Hematopoietic multipotent progenitor cell treated with erythropoietin and hydrocortisone succinate and interleukin-3 and kit ligand, for 15 days (in vitro differentiated cells): ENCODE results near the gene TELO2.
"Not testable (repeated sequence)": the region's sequence is repeated elsewhere in the genome, so short reads cannot be mapped to it uniquely, and the experiment has no call there.

Experiments
- DNase-seq: peaks from one replicate; pipeline ENCODE4 v3.0.0-alpha.2; 2015; ENCODE audit warnings: low spot score

TELO2 gene

GRCh38 chr16:1475552-1476114 is 17.5 kb upstream of the TELO2 start:
- DNase-seq = no peak

GRCh38 chr16:1477033-1477432 is 16.1 kb upstream of the TELO2 start:
- no peak for DNase-seq

- not testable (repeated sequence) for DNase-seq
Observed at GRCh38 chr16:1478937-1479336, 14.2 kb upstream of the TELO2 start.

GRCh38 chr16:1481906-1482835 is 11.0 kb upstream of the TELO2 start:
- no peak for DNase-seq

GRCh38 chr16:1485847-1486496 is 7.2 kb upstream of the TELO2 start:
- no peak for DNase-seq

GRCh38 chr16:1486551-1487390 is 6.4 kb upstream of the TELO2 start:
- no peak for DNase-seq

- no peak for DNase-seq
Observed at GRCh38 chr16:1487395-1488053, 5.6 kb upstream of the TELO2 start.

- DNase-seq = no peak
Observed at GRCh38 chr16:1488054-1488601, 5.0 kb upstream of the TELO2 start.

- no peak for DNase-seq
Observed at GRCh38 chr16:1488619-1489018, 4.5 kb upstream of the TELO2 start, which contains the start of gene PTX4. Gene PTX4 (minus strand): TSS chr16:1488944. CDS start chr16:1488909, 35 bp downstream.

- no peak for DNase-seq
Observed at GRCh38 chr16:1489077-1489476, 4.1 kb upstream of the TELO2 start.

GRCh38 chr16:1491327-1491726 is 1.8 kb upstream of the TELO2 start:
- no peak for DNase-seq

- no peak for DNase-seq
Observed at GRCh38 chr16:1492082-1492922, 858 bp upstream of the TELO2 start.

- DNase-seq = peak; percentile 15
Observed at GRCh38 chr16:1493746-1494094, 560 bp downstream of the TELO2 start.

- DNase-seq = no peak
Observed at GRCh38 chr16:1494129-1494640, 1.0 kb downstream of the TELO2 start.

- no peak for DNase-seq
Observed at GRCh38 chr16:1494711-1495110, 1.6 kb downstream of the TELO2 start.

- no peak for DNase-seq
Observed at GRCh38 chr16:1495211-1495888, 2.2 kb downstream of the TELO2 start.

- no peak for DNase-seq
Observed at GRCh38 chr16:1495889-1496262, 2.7 kb downstream of the TELO2 start.

- no peak for DNase-seq
Observed at GRCh38 chr16:1496464-1496863, 3.3 kb downstream of the TELO2 start.

GRCh38 chr16:1497014-1497598 is 3.9 kb downstream of the TELO2 start:
- no peak for DNase-seq
